Measurements from ENCODE around the gene LACC1.

Gene LACC1

DNA sequence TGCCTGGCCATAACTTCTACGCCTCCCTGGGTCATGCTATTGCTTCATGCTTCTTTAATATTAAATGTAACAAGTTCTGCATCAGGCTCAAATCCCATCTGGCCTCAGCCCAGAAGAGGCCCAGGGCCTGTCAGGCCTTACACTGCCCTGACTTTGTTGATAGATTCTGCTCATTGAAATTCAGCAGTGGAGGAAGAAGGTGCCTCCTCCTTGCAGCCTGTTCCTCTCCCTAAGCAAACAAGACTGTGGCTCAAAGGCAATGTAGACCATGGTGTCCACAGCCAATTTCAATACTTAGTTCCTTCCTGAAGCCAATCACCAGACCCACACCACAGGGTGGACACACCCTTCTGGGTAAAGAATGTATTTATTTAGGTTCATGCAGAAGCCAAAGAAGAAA is 59.4 kb downstream of the LACC1 start:
- no peak overlapping the region for H3K4me3 Mint-ChIP-seq
- no peaks in the 10 kb centered on the region for H3K36me3 Mint-ChIP-seq (ENCODE audit: low read depth)
- no peaks in the 10 kb centered on the region for H3K4me1 Mint-ChIP-seq (ENCODE audit: low read depth)

DNA sequence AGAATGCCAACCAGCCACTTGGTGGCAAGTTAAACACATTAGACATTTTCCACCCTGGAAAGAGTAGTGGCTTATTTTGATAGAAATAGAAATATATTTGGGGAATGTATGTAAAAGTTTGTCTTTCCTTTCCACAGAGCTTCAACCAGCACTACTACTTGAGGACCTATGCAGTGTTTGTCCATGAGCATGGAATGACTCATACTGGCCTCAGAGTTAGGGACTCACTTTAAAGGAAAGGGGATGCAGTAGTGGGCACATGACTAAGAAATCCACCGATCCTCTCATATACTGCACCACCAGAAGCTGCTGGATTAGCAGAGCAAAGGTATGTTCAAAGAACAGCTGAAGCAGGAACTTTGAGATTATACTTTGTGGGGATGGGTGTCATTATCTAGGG is 62.6 kb downstream of the LACC1 start:
- H3K27ac Mint-ChIP-seq: no peak overlapping the region
- H3K9me3 Mint-ChIP-seq: no peaks in the 10 kb centered on the region
- H3K4me3 Mint-ChIP-seq: no peak overlapping the region
- no peaks in the 10 kb centered on the region for H3K4me1 Mint-ChIP-seq (ENCODE audit: low read depth)
- no peak for DNase-seq (ENCODE audit: low spot score)
- no peaks in the 10 kb centered on the region for H3K36me3 Mint-ChIP-seq (ENCODE audit: low read depth)
- H3K27me3 Mint-ChIP-seq (ENCODE audit: low read depth): no peaks in the 10 kb centered on the region

More for the DNA sequence above, 59.4 kb downstream of the LACC1 start:
- no peak for DNase-seq (ENCODE audit: low spot score)
- Mint-ChIP-seq H3K27ac (no peak overlapping the region), H3K27me3 (ENCODE audit: low read depth) (no peaks in the 10 kb centered on the region), H3K9me3 (no peaks in the 10 kb centered on the region)

Data from T-helper 2 cell treated with Interferon-gamma antibody and Interleukin-4, amounts not matched to agents 5 μg/mL and 100 μg/mL, for 36 hours (primary cell).